Motor neuron (in vitro differentiated cells): ENCODE measurements around the gene TUT1. TPM values are rescaled to one million over a fixed set of nuclear protein-coding genes. Genes with fewer than 3 reads are reported as not detected.

Source experiments
- ATAC-seq, 8 experiments: fragments of 200-7000 bp; cut with Tn5 transposase; replicated peaks in 6 of 8; 2 replicates each; pipeline ENCODE4 v1.8.0; 2021; ENCODE audit warnings: mild to moderate bottlenecking in 8 of 8, moderate library complexity in 8 of 8
- H3K27ac ChIP-seq, 2 donors: fragments of 250-450 bp; sonication (Bioruptor Pico); 2 replicates each; pipeline ENCODE4 v1.9.0; 2021; ENCODE audit warnings: antibody characterized with exemption in 2 of 2, mild to moderate bottlenecking in 2 of 2, moderate library complexity in 1 of 2
- H3K4me1 ChIP-seq, 2 donors: fragments of 250-450 bp; sonication (Bioruptor Pico); replicated peaks in 1 of 2; 2 replicates each; pipeline ENCODE4 v1.6.1; 2021; ENCODE audit warnings: antibody characterized with exemption in 2 of 2, mild to moderate bottlenecking in 2 of 2, moderate library complexity in 1 of 2
- H3K4me3 ChIP-seq, 5 donors: fragments of 250-450 bp; sonication (Bioruptor Pico); 2 replicates each; pipeline ENCODE4 v1.9.0; 2021; ENCODE audit warnings: antibody characterized with exemption in 5 of 5, mild to moderate bottlenecking in 5 of 5, moderate library complexity in 4 of 5
- WGBS, 10 experiments: fragments of 450-650 bp; shearing (Covaris generic); methylation state at CpG; one replicate each; pipeline ENCODE4 v1.0.0; 2022; 5-methylcytosine and 5-hydroxymethylcytosine counted together
- in situ Hi-C, 9 experiments: fragments of 400-800 bp; cut with MboI; loops; one replicate each; pipeline ENCODE4 v1.15.0; 2021; ENCODE audit warnings: low sequenced_read_pairs in 9 of 9, low pct_unique_long_range_greater_than_20kb in 2 of 9; ENCODE audit not compliant: unreplicated experiment in 9 of 9
- total RNA-seq, 8 experiments: library from RNA; unstranded; fragments of 300-600 nt; gene quantifications; 2 replicates each; pipeline versions ENCODE4 v1.2.3 to v1.2.4, GENCODE V29; 2022

Gene TUT1
- total RNA-seq, 8 experiments from 2014 or later = 11.5 to 24.4 (median 17.3) TPM

GRCh38 chr11:62548545-62549335 is 42.6 kb downstream of the TUT1 start:
- ATAC-seq = no peak
- Histone ChIP-seq H3K27ac (no peak overlapping the region), H3K4me1 (peaks cover 13 to 43% of the 10 kb centered on the region in 2 donors), H3K4me3 (no peak overlapping the region)
- WGBS, 10 experiments = 60 to 100% (median 80%) methylated on average over 1 to 11 of the region's 17 CpGs; no CpG with 5 or more reads in 1 of the 10 experiments
- in situ Hi-C loops = loop anchor here in 1 of 9 experiments (25.0 kb wide), 1 partner anchor 111 kb away; no protein-coding TSS in a partner anchor

GRCh38 chr11:62547691-62548281 is 43.5 kb downstream of the TUT1 start:
- in situ Hi-C loops = loop anchor here in 1 of 9 experiments (25.0 kb wide), 1 partner anchor 110 kb away; no protein-coding TSS in a partner anchor
- Histone ChIP-seq H3K4me1 (peaks cover 13 to 39% of the 10 kb centered on the region in 2 donors), H3K27ac (no peak overlapping the region), H3K4me3 (no peak overlapping the region)
- 56 to 100% (median 83%) methylated on average over 1 to 5 of the region's 8 CpGs; no CpG with 5 or more reads in 2 of the 10 experiments for WGBS, 10 experiments
- ATAC-seq = no peak

GRCh38 chr11:62546929-62547625 is 44.2 kb downstream of the TUT1 start:
- no peak overlapping the region for H3K27ac ChIP-seq
- in situ Hi-C loops = loop anchor here in 1 of 9 experiments (25.0 kb wide), 1 partner anchor 110 kb away; no protein-coding TSS in a partner anchor
- peaks cover 13 to 42% of the 10 kb centered on the region in 2 donors for H3K4me1 ChIP-seq
- 0 to 12% (median 4%) methylated on average over 1 to 9 of the region's 40 CpGs; no CpG with 5 or more reads in 6 of the 10 experiments for WGBS, 10 experiments
- peak overlapping the region in 3 of 5 donors; percentile 40 to 57 (median 41) for H3K4me3 ChIP-seq
- peak in 6 of 8 experiments; percentile 2 to 14 (median 6) for ATAC-seq

GRCh38 chr11:62546244-62546928 is 44.9 kb downstream of the TUT1 start, which contains the start of gene AHNAK:
TSS of gene AHNAK (minus strand) at chr11:62546806. CDS start at chr11:62536098, 10,708 bp downstream.
- peak within 1 kb of the TSS; percentile 19 to 57 (median 40) for H3K4me3 ChIP-seq
- peaks cover 13 to 36% of the 10 kb centered on the region in 2 donors for H3K4me1 ChIP-seq
- in situ Hi-C loops = loop anchor here in 1 of 9 experiments (25.0 kb wide), 1 partner anchor 109 kb away; no protein-coding TSS in a partner anchor
- peak; percentile 22 to 58 (median 47) for ATAC-seq
- WGBS, 10 experiments = 3% methylated on average over 6 of the region's 69 CpGs; no CpG with 5 or more reads in 9 of the 10 experiments
- no peak within 1 kb of the TSS for H3K27ac ChIP-seq

GRCh38 chr11:62545437-62546243 is 45.7 kb downstream of the TUT1 start:
- WGBS, 10 experiments = 0% methylated on average over 3 of the region's 59 CpGs; no CpG with 5 or more reads in 9 of the 10 experiments
- peaks cover 13 to 35% of the 10 kb centered on the region in 2 donors for H3K4me1 ChIP-seq
- H3K27ac ChIP-seq = no peak overlapping the region
- ATAC-seq = peak; percentile 17 to 65 (median 62)
- in situ Hi-C loops = loop anchor here in 1 of 9 experiments (25.0 kb wide), 1 partner anchor 108 kb away; no protein-coding TSS in a partner anchor
- H3K4me3 ChIP-seq = peak overlapping the region; percentile 19 to 57 (median 40)

- ATAC-seq = peak; percentile 7 to 34 (median 20)
- Histone ChIP-seq H3K4me3 (peak overlapping the region; percentile 1 to 57 (median 40)), H3K27ac (no peak overlapping the region), H3K4me1 (peaks cover 13 to 35% of the 10 kb centered on the region in 2 donors)
- 0 to 33% (median 9%) methylated on average over 1 to 16 of the region's 32 CpGs; no CpG with 5 or more reads in 6 of the 10 experiments for WGBS, 10 experiments
- in situ Hi-C loops = loop anchor here in 1 of 9 experiments (25.0 kb wide), 1 partner anchor 108 kb away; no protein-coding TSS in a partner anchor
Observed at GRCh38 chr11:62544581-62545436, 46.5 kb downstream of the TUT1 start.

GRCh38 chr11:62543680-62544444 is 47.5 kb downstream of the TUT1 start:
- no peak for ATAC-seq
- no peak overlapping the region for H3K4me3 ChIP-seq
- 0 to 56% (median 18%) methylated on average over 1 to 7 of the region's 22 CpGs; no CpG with 5 or more reads in 5 of the 10 experiments for whole genome bisulfite sequencing, 10 experiments
- H3K4me1 ChIP-seq = peaks cover 22 to 44% of the 10 kb centered on the region in 2 donors
- in situ Hi-C loops = loop anchor here in 1 of 9 experiments (25.0 kb wide), 1 partner anchor 107 kb away; no protein-coding TSS in a partner anchor
- no peak overlapping the region for H3K27ac ChIP-seq

GRCh38 chr11:62542750-62543567 is 48.4 kb downstream of the TUT1 start:
- in situ Hi-C loops = loop anchor here in 1 of 9 experiments (25.0 kb wide), 1 partner anchor 106 kb away; no protein-coding TSS in a partner anchor
- ATAC-seq = peak; percentile 13 to 57 (median 42)
- WGBS, 10 experiments = 0 to 80% (median 23%) methylated on average over 1 to 5 of the region's 30 CpGs; no CpG with 5 or more reads in 6 of the 10 experiments
- Histone ChIP-seq H3K27ac (no peak overlapping the region), H3K4me1 (peaks cover 31 to 51% of the 10 kb centered on the region in 2 donors), H3K4me3 (no peak overlapping the region)

GRCh38 chr11:62542111-62542745 is 49.1 kb downstream of the TUT1 start:
- H3K4me1 ChIP-seq = peaks cover 27 to 44% of the 10 kb centered on the region in 2 donors

More at GRCh38 chr11:62542111-62542745, 49.1 kb downstream of the TUT1 start:
- Histone ChIP-seq H3K27ac (no peak overlapping the region), H3K4me3 (no peak overlapping the region)
- peak in 3 of 8 experiments; percentile 0 to 1 (median 0) for ATAC-seq
- WGBS, 10 experiments = 82% methylated on average over 2 of the region's 6 CpGs; no CpG with 5 or more reads in 9 of the 10 experiments
- in situ Hi-C loops = loop anchor here in 1 of 9 experiments (25.0 kb wide), 1 partner anchor 105 kb away; no protein-coding TSS in a partner anchor
